ENCODE measurements around the gene CNTNAP5.

Gene CNTNAP5

GRCh38 chr2:124836416-124836815, 811.3 kb downstream of the CNTNAP5 start:
- H3K4me3 ChIP-seq (ENCODE audit: low read length, poor library complexity, severe bottlenecking) = no peak overlapping the region
- H3F3A ChIP-seq (ENCODE audit: low read depth) = no peaks in the 10 kb centered on the region
- no peak overlapping the region for H3K9ac ChIP-seq (ENCODE audit: low read depth, low read length, poor library complexity, severe bottlenecking)
- no peaks in the 10 kb centered on the region for H4K20me1 ChIP-seq (ENCODE audit: insufficient read depth, low read length, poor library complexity, severe bottlenecking)
- no peaks in the 10 kb centered on the region for H3K79me2 ChIP-seq (ENCODE audit: insufficient read depth, low read length)
- no peaks in the 10 kb centered on the region for H3K36me3 ChIP-seq (ENCODE audit: insufficient read depth, low read length)
- no peak for TF ChIP-seq EZH2phosphoT487 (IDR thresholded peaks at IDR 0.05; ENCODE audit: borderline replicate concordance)
- no peak for TF ChIP-seq CTCF (conservative IDR thresholded peaks at IDR 0.05; ENCODE audit: low read length)
- H2AFZ ChIP-seq (ENCODE audit: low read length) = no peak overlapping the region
- H3K4me1 ChIP-seq (ENCODE audit: insufficient read depth, low read length, poor library complexity, severe bottlenecking) = no peaks in the 10 kb centered on the region
- no peaks in the 10 kb centered on the region for H3K9me3 ChIP-seq (ENCODE audit: insufficient read depth, low read depth, low read length)
- H3K9me2 ChIP-seq (replicated peaks; ENCODE audit: low read depth, low read length) = no peaks in the 10 kb centered on the region
- H3K4me2 ChIP-seq (ENCODE audit: low read depth, low read length, poor library complexity, severe bottlenecking) = no peak overlapping the region
- H3K27me3 ChIP-seq (ENCODE audit: insufficient read depth, low read length, poor library complexity, severe bottlenecking) = no peaks in the 10 kb centered on the region

GRCh38 chr2:124837496-124837895, 812.4 kb downstream of the CNTNAP5 start:
- Histone ChIP-seq H3K79me2 (ENCODE audit: insufficient read depth, low read length) (no peaks in the 10 kb centered on the region), H3K9me2 (replicated peaks; ENCODE audit: low read depth, low read length) (no peaks in the 10 kb centered on the region), H3K9me3 (ENCODE audit: insufficient read depth, low read depth, low read length) (no peaks in the 10 kb centered on the region), H4K20me1 (ENCODE audit: insufficient read depth, low read length, poor library complexity, severe bottlenecking) (no peaks in the 10 kb centered on the region), H2AFZ (ENCODE audit: low read length) (no peak overlapping the region), H3K4me1 (ENCODE audit: insufficient read depth, low read length, poor library complexity, severe bottlenecking) (no peaks in the 10 kb centered on the region), H3F3A (ENCODE audit: low read depth) (no peaks in the 10 kb centered on the region), H3K4me3 (ENCODE audit: low read length, poor library complexity, severe bottlenecking) (no peak overlapping the region), H3K36me3 (ENCODE audit: insufficient read depth, low read length) (no peaks in the 10 kb centered on the region), H3K4me2 (ENCODE audit: low read depth, low read length, poor library complexity, severe bottlenecking) (no peak overlapping the region), H3K27me3 (ENCODE audit: insufficient read depth, low read length, poor library complexity, severe bottlenecking) (no peaks in the 10 kb centered on the region), H3K9ac (ENCODE audit: low read depth, low read length, poor library complexity, severe bottlenecking) (no peak overlapping the region)
- TF ChIP-seq CTCF (conservative IDR thresholded peaks at IDR 0.05; ENCODE audit: low read length) (no peak), EZH2phosphoT487 (IDR thresholded peaks at IDR 0.05; ENCODE audit: borderline replicate concordance) (no peak)

GRCh38 chr2:124838406-124838805, 813.3 kb downstream of the CNTNAP5 start:
- Histone ChIP-seq H3K79me2 (ENCODE audit: insufficient read depth, low read length) (no peaks in the 10 kb centered on the region), H3F3A (ENCODE audit: low read depth) (no peaks in the 10 kb centered on the region), H3K4me2 (ENCODE audit: low read depth, low read length, poor library complexity, severe bottlenecking) (no peak overlapping the region), H3K4me3 (ENCODE audit: low read length, poor library complexity, severe bottlenecking) (no peak overlapping the region), H3K27me3 (ENCODE audit: insufficient read depth, low read length, poor library complexity, severe bottlenecking) (no peaks in the 10 kb centered on the region), H3K4me1 (ENCODE audit: insufficient read depth, low read length, poor library complexity, severe bottlenecking) (no peaks in the 10 kb centered on the region), H3K9ac (ENCODE audit: low read depth, low read length, poor library complexity, severe bottlenecking) (no peak overlapping the region), H3K9me3 (ENCODE audit: insufficient read depth, low read depth, low read length) (no peaks in the 10 kb centered on the region), H3K36me3 (ENCODE audit: insufficient read depth, low read length) (no peaks in the 10 kb centered on the region), H3K9me2 (replicated peaks; ENCODE audit: low read depth, low read length) (no peaks in the 10 kb centered on the region), H4K20me1 (ENCODE audit: insufficient read depth, low read length, poor library complexity, severe bottlenecking) (no peaks in the 10 kb centered on the region), H2AFZ (ENCODE audit: low read length) (no peak overlapping the region)
- no peak for TF ChIP-seq CTCF (conservative IDR thresholded peaks at IDR 0.05; ENCODE audit: low read length)
- TF ChIP-seq EZH2phosphoT487 (IDR thresholded peaks at IDR 0.05; ENCODE audit: borderline replicate concordance) = no peak
